Retinal pigment epithelial cell (primary cell): ENCODE results near the gene TAF11L13.

Experiments
- DNase-seq: peaks from one replicate; pipeline ENCODE4 v3.0.0-alpha.2; 2010; ENCODE audit warnings: low read depth
- H3K4me3 ChIP-seq: 2 replicates; pipeline ENCODE4 v1.5.1; 2011; ENCODE audit warnings: mild to moderate bottlenecking, low read length, control low read depth, moderate library complexity
- CTCF ChIP-seq: conservative IDR thresholded peaks from 2 replicates; pipeline ENCODE4 v1.5.1; 2011; ENCODE audit warnings: low read depth, low read length, control low read depth, inconsistent platforms

TAF11L13 gene

GRCh38 chr5:17666726-17667235 is 34.9 kb downstream of the TAF11L13 start:
- no peak for DNase-seq
- no peak for TF ChIP-seq CTCF
- no peak overlapping the region for H3K4me3 ChIP-seq

- no peak for DNase-seq
- TF ChIP-seq CTCF: no peak
- no peak overlapping the region for H3K4me3 ChIP-seq
Measured at GRCh38 chr5:17670353-17670752, 38.5 kb downstream of the TAF11L13 start.

- DNase-seq: no peak
- no peak for TF ChIP-seq CTCF
- H3K4me3 ChIP-seq: no peak overlapping the region
Measured at GRCh38 chr5:17678751-17679324, 47.0 kb downstream of the TAF11L13 start.

- TF ChIP-seq CTCF: no peak
- H3K4me3 ChIP-seq: no peak overlapping the region
- DNase-seq: no peak
Measured at GRCh38 chr5:17679597-17680203, 47.8 kb downstream of the TAF11L13 start.

GRCh38 chr5:17680737-17681136 is 48.8 kb downstream of the TAF11L13 start:
- no peak for TF ChIP-seq CTCF
- no peak overlapping the region for H3K4me3 ChIP-seq
- DNase-seq: no peak
